ENCODE data around the gene CCSAP. TPM values are rescaled to one million over a fixed set of nuclear protein-coding genes. Genes with fewer than 3 reads are reported as not detected.
"Not testable (repeated sequence)": the region's sequence is repeated elsewhere in the genome, so short reads cannot be mapped to it uniquely, and the experiment has no call there.

Gene CCSAP
- total RNA-seq, 1 donor from 2014 or later: 8.0 TPM

DNA sequence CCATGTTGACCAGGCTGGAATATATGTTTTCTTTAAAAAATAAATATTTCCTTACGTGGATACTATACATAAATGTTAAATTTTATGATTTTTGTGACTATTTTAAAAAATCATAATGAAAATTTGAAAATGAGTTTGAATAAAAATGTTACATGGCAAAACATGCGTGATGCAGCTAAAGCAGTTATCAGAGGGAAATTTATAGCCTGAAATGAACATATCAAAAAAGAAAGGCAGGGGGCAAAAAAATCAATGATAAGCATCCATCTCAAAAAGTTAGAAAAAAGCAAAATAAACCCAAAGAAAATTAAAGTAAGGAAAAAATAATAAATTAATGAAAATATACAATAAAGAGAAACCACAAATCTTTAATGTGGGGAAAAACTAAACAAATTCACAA, 8.6 kb downstream of the CCSAP start:
- H3K4me2 ChIP-seq (ENCODE audit: low read length): no peak overlapping the region
- TF ChIP-seq EZH2 (IDR thresholded peaks at IDR 0.05; ENCODE audit: insufficient read depth, low read length) (no peak), CTCF (IDR thresholded peaks at IDR 0.05; ENCODE audit: insufficient read depth, low read depth, low read length) (no peak)
- no peak overlapping the region for H3K9ac ChIP-seq (ENCODE audit: low read length)
- FAIRE-seq (no peak), DNase-seq (ENCODE audit: low read depth) (no peak)
- no peak overlapping the region for H2AFZ ChIP-seq (ENCODE audit: low read depth, low read length)
- H3K9me3 ChIP-seq (ENCODE audit: insufficient read depth, low read depth, low read length): peaks cover 2% of the 10 kb centered on the region
- Mint-ChIP-seq H3K27me3 (ENCODE audit: low read depth, unreplicated experiment) (no peaks in the 10 kb centered on the region), H3K4me3 (ENCODE audit: unreplicated experiment) (no peak overlapping the region), H3K9me3 (ENCODE audit: unreplicated experiment) (peaks cover 3% of the 10 kb centered on the region), H3K4me1 (ENCODE audit: low read depth, unreplicated experiment) (peaks cover 6% of the 10 kb centered on the region), H3K36me3 (ENCODE audit: low read depth, unreplicated experiment) (peaks cover 9% of the 10 kb centered on the region), H3K27ac (ENCODE audit: unreplicated experiment) (no peak overlapping the region)
- no peaks in the 10 kb centered on the region for H3K4me1 ChIP-seq (ENCODE audit: insufficient read depth, low read length)
- no peak overlapping the region for H3K4me3 ChIP-seq (ENCODE audit: insufficient read depth, low read depth, low read length)
- H3K27me3 ChIP-seq (ENCODE audit: insufficient read depth, low read length): no peaks in the 10 kb centered on the region
- no peaks in the 10 kb centered on the region for H3K36me3 ChIP-seq (ENCODE audit: insufficient read depth, low read length)
- no peak overlapping the region for H3K27ac ChIP-seq (ENCODE audit: low read depth, low read length)
- peaks cover 3% of the 10 kb centered on the region for H4K20me1 ChIP-seq (ENCODE audit: insufficient read depth, low read length)
- H3K79me2 ChIP-seq (ENCODE audit: insufficient read depth, low read length): peaks cover 25% of the 10 kb centered on the region

GRCh38 chr1:229328598-229329362, 14.1 kb downstream of the CCSAP start:
- peaks cover 39% of the 10 kb centered on the region for H3K36me3 Mint-ChIP-seq (ENCODE audit: low read depth, unreplicated experiment)
- Histone ChIP-seq H3K4me3 (ENCODE audit: insufficient read depth, low read depth, low read length) (no peak overlapping the region), H3K9ac (ENCODE audit: low read length) (no peak overlapping the region), H3K27me3 (ENCODE audit: insufficient read depth, low read length) (no peaks in the 10 kb centered on the region), H3K79me2 (ENCODE audit: insufficient read depth, low read length) (peaks cover 3% of the 10 kb centered on the region), H3K36me3 (ENCODE audit: insufficient read depth, low read length) (peaks cover 7% of the 10 kb centered on the region), H4K20me1 (ENCODE audit: insufficient read depth, low read length) (peaks cover 3% of the 10 kb centered on the region), H2AFZ (ENCODE audit: low read depth, low read length) (no peak overlapping the region), H3K9me3 (ENCODE audit: insufficient read depth, low read depth, low read length) (no peaks in the 10 kb centered on the region), H3K4me1 (ENCODE audit: insufficient read depth, low read length) (no peaks in the 10 kb centered on the region), H3K27ac (ENCODE audit: low read depth, low read length) (no peak overlapping the region), H3K4me2 (ENCODE audit: low read length) (no peak overlapping the region)
- H3K4me3 Mint-ChIP-seq (ENCODE audit: unreplicated experiment): no peak overlapping the region
- FAIRE-seq: no peak
- TF ChIP-seq EZH2 (IDR thresholded peaks at IDR 0.05; ENCODE audit: insufficient read depth, low read length): no peak
- TF ChIP-seq CTCF (IDR thresholded peaks at IDR 0.05; ENCODE audit: insufficient read depth, low read depth, low read length): no peak
- peaks cover 8% of the 10 kb centered on the region for H3K4me1 Mint-ChIP-seq (ENCODE audit: low read depth, unreplicated experiment)
- H3K9me3 Mint-ChIP-seq (ENCODE audit: unreplicated experiment): peaks cover 5% of the 10 kb centered on the region
- no peaks in the 10 kb centered on the region for H3K27me3 Mint-ChIP-seq (ENCODE audit: low read depth, unreplicated experiment)
- no peak for DNase-seq (ENCODE audit: low read depth)
- peak overlapping the region; percentile 23 for H3K27ac Mint-ChIP-seq (ENCODE audit: unreplicated experiment)

DNA sequence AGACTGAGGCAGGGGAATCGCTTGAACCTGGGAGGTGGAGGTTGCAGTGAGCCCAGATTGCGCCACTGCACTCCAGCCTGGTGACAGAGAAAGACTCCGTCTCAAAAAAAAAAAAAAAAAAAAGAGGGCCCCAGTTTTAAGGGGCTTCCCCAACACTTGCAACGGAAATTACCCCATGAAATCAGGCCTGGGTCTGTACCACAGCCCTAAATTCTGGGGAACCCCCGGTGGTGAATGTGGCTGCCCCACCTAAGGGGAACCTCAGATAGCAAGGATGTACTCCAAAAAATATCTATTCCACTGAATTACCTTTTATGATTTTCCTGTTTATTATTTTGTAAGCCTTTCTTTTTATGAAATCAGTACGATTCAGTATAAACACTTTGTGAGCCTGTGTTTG, 15.1 kb downstream of the CCSAP start:
- not testable (repeated sequence) for H3K27ac ChIP-seq (ENCODE audit: low read depth, low read length); H3K27me3 ChIP-seq (ENCODE audit: insufficient read depth, low read length); H3K9me3 ChIP-seq (ENCODE audit: insufficient read depth, low read depth, low read length); H3K4me1 ChIP-seq (ENCODE audit: insufficient read depth, low read length); H3K27me3 Mint-ChIP-seq (ENCODE audit: low read depth, unreplicated experiment); H3K4me3 ChIP-seq (ENCODE audit: insufficient read depth, low read depth, low read length); H3K79me2 ChIP-seq (ENCODE audit: insufficient read depth, low read length); DNase-seq (ENCODE audit: low read depth); H3K9ac ChIP-seq (ENCODE audit: low read length); H3K4me3 Mint-ChIP-seq (ENCODE audit: unreplicated experiment); H2AFZ ChIP-seq (ENCODE audit: low read depth, low read length); FAIRE-seq; H3K27ac Mint-ChIP-seq (ENCODE audit: unreplicated experiment); H3K4me2 ChIP-seq (ENCODE audit: low read length); H3K9me3 Mint-ChIP-seq (ENCODE audit: unreplicated experiment); H4K20me1 ChIP-seq (ENCODE audit: insufficient read depth, low read length)
- H3K4me1 Mint-ChIP-seq (ENCODE audit: low read depth, unreplicated experiment): peaks cover 13% of the 10 kb centered on the region
- H3K36me3 Mint-ChIP-seq (ENCODE audit: low read depth, unreplicated experiment): peaks cover 37% of the 10 kb centered on the region
- peaks cover 13% of the 10 kb centered on the region for H3K36me3 ChIP-seq (ENCODE audit: insufficient read depth, low read length)

All from astrocyte (in vitro differentiated cells and primary cell).